ENCODE measurements around the gene FHIT.

GRCh38 chr3:60629816-60630215 is 621.4 kb downstream of the FHIT start:
- TF ChIP-seq CTCF (IDR thresholded peaks at IDR 0.05) (no peak), POLR2AphosphoS5 (IDR thresholded peaks at IDR 0.05) (no peak), POLR2A (IDR thresholded peaks at IDR 0.05) (no peak), EP300 (IDR thresholded peaks at IDR 0.05; ENCODE audit: low read depth) (no peak)

Measured in transverse colon (tissue), 4 donors.